NT2/D1 (cell line): ENCODE results near the gene NAT10.

ENCODE experiments used
- SUZ12 ChIP-seq: IDR thresholded peaks from 2 replicates; pipeline ENCODE4 v1.6.1; 2011; ENCODE audit not compliant: insufficient read length, insufficient read depth; ENCODE audit errors: extremely low read depth
- YY1 ChIP-seq: IDR thresholded peaks from 2 replicates; pipeline ENCODE4 v1.6.1; 2011; ENCODE audit not compliant: insufficient read length, insufficient read depth
- ZNF274 ChIP-seq: IDR thresholded peaks from 2 replicates; pipeline ENCODE4 v1.6.1; 2011; ENCODE audit warnings: mild to moderate bottlenecking, low read depth, low read length

- TF ChIP-seq YY1 (no peak), ZNF274 (no peak), SUZ12 (no peak)
These were observed 48.8 kb downstream of the NAT10 start for GRCh38 chr11:34154059-34154875.
